Natural killer cell (primary cell): Measurements from ENCODE around the gene SNUPN. TPM values are rescaled to one million over a fixed set of nuclear protein-coding genes. Genes with fewer than 3 reads are reported as not detected.

Source experiments
- ATAC-seq, 3 donors: fragments of 150-1000 bp in 2 of 3; fragments of 200-7000 bp in 1 of 3; cut with Tn5 transposase; 1 replicate in 1 of 3; 2 replicates in 2 of 3; pipeline ENCODE4 v1.10.0; 2021; ENCODE audit warnings: mild to moderate bottlenecking in 2 of 3, moderate library complexity in 2 of 3
- DNase-seq, 2 donors: peaks; one replicate each; pipeline versions ENCODE4 v3.0.0 to v3.0.0-alpha.2; 2013 to 2021; ENCODE audit warnings: mixed read lengths in 1 of 2
- H3K27ac ChIP-seq: one replicate; pipeline ENCODE4 v1.5.1; 2013; ENCODE audit warnings: mild to moderate bottlenecking, low read length
- H3K27me3 ChIP-seq: one replicate; pipeline ENCODE4 v1.6.1; 2013; ENCODE audit warnings: low read length; ENCODE audit not compliant: control insufficient read depth, insufficient read depth
- H3K36me3 ChIP-seq: one replicate; pipeline ENCODE4 v1.6.1; 2013; ENCODE audit warnings: low read length; ENCODE audit not compliant: control insufficient read depth, insufficient read depth
- H3K4me1 ChIP-seq: one replicate; pipeline ENCODE4 v1.6.1; 2013; ENCODE audit warnings: low read length; ENCODE audit not compliant: control insufficient read depth, insufficient read depth
- H3K4me3 ChIP-seq: one replicate; pipeline ENCODE4 v1.5.1; 2013; ENCODE audit warnings: low read length
- H3K9me3 ChIP-seq: one replicate; pipeline ENCODE4 v1.6.1; 2013; ENCODE audit warnings: low read length; ENCODE audit not compliant: control insufficient read depth, insufficient read depth
- H3K27ac Mint-ChIP-seq, 2 donors: one replicate each; pipeline ENCODE4 v1.8.0; 2022; ENCODE audit warnings: mild to moderate bottlenecking in 2 of 2, mixed read lengths in 2 of 2, moderate library complexity in 1 of 2
- H3K27me3 Mint-ChIP-seq, 2 donors: one replicate each; pipeline ENCODE4 v1.8.0; 2022; ENCODE audit warnings: low read depth in 2 of 2, mixed read lengths in 2 of 2
- H3K36me3 Mint-ChIP-seq: one replicate; pipeline ENCODE4 v1.8.0; 2022; ENCODE audit warnings: mixed read lengths
- H3K4me1 Mint-ChIP-seq, 2 donors: one replicate each; pipeline ENCODE4 v1.8.0; 2022; ENCODE audit warnings: mixed read lengths in 2 of 2
- H3K4me3 Mint-ChIP-seq: one replicate; pipeline ENCODE4 v1.8.0; 2022; ENCODE audit warnings: mild to moderate bottlenecking, moderate library complexity, mixed read lengths
- H3K9me3 Mint-ChIP-seq, 2 donors: one replicate each; pipeline ENCODE4 v1.8.0; 2022; ENCODE audit warnings: mixed read lengths in 2 of 2
- WGBS: methylation state at CpG from one replicate; pipeline ENCODE4 v1.1.7; 2013; ENCODE audit warnings: missing lambda C conversion rate; ENCODE audit not compliant: insufficient coverage; 5-methylcytosine and 5-hydroxymethylcytosine counted together
- intact Hi-C: fragments of 100-400 bp; cut with micrococcal nuclease; formaldehyde crosslinking; loops from one replicate; pipeline ENCODE4 v1.14.2; 2022
- total RNA-seq, 4 donors: library from RNA; stranded (reverse); fragments of 120-200 nt in 1 of 4; gene quantifications; one replicate each; pipeline versions ENCODE4 v1.2.3 to v1.2.4, GENCODE V29; 2013 to 2022
- TF ChIP-seq, protein P1 (sequence below): fragments of 200-600 bp; IDR thresholded peaks from one replicate; pipeline ENCODE4 v1.8.0; 2022; ENCODE audit warnings: antibody characterized with exemption

The SNUPN gene
- total RNA-seq, 3 donors from 2014 or later (not counting 1 experiment from before 2014, with no cell fraction given): 13.8 to 20.7 (median 14.8) TPM

DNA sequence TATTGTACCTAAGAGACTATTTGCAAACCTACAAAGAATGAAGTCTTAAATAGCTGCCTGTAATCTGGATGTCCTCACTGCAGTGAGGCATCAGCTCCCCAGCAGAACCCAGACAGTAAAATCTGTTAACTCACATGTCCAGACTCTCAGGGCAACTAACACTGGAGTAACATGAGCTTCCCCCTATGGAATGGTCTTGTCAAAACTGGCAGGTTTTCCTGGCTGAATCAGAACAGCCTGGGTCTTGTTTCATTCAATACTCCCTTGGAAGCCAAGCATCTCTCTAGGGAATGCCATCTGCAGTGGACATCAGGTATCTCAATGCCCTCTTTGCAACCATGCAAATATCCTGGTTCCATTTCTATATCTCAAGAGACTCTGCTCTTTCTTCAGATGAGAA lies 70.8 kb downstream of the SNUPN start:
- Mint-ChIP-seq H3K9me3 (no peaks in the 10 kb centered on the region), H3K4me1 (peaks cover 6 to 18% of the 10 kb centered on the region in 2 donors), H3K27ac (no peak overlapping the region), H3K27me3 (no peaks in the 10 kb centered on the region), H3K4me3 (no peak overlapping the region), H3K36me3 (no peaks in the 10 kb centered on the region)
- H3K9me3 ChIP-seq: no peaks in the 10 kb centered on the region
- no peak for DNase-seq
- H3K27ac ChIP-seq: no peak overlapping the region
- H3K36me3 ChIP-seq: no peaks in the 10 kb centered on the region
- TF ChIP-seq, protein P1, sequence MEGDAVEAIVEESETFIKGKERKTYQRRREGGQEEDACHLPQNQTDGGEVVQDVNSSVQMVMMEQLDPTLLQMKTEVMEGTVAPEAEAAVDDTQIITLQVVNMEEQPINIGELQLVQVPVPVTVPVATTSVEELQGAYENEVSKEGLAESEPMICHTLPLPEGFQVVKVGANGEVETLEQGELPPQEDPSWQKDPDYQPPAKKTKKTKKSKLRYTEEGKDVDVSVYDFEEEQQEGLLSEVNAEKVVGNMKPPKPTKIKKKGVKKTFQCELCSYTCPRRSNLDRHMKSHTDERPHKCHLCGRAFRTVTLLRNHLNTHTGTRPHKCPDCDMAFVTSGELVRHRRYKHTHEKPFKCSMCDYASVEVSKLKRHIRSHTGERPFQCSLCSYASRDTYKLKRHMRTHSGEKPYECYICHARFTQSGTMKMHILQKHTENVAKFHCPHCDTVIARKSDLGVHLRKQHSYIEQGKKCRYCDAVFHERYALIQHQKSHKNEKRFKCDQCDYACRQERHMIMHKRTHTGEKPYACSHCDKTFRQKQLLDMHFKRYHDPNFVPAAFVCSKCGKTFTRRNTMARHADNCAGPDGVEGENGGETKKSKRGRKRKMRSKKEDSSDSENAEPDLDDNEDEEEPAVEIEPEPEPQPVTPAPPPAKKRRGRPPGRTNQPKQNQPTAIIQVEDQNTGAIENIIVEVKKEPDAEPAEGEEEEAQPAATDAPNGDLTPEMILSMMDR: no peak
- no peak for ATAC-seq
- H3K4me1 ChIP-seq: no peaks in the 10 kb centered on the region
- no peaks in the 10 kb centered on the region for H3K27me3 ChIP-seq
- H3K4me3 ChIP-seq: no peak overlapping the region
- intact Hi-C loops: no loop called here

DNA sequence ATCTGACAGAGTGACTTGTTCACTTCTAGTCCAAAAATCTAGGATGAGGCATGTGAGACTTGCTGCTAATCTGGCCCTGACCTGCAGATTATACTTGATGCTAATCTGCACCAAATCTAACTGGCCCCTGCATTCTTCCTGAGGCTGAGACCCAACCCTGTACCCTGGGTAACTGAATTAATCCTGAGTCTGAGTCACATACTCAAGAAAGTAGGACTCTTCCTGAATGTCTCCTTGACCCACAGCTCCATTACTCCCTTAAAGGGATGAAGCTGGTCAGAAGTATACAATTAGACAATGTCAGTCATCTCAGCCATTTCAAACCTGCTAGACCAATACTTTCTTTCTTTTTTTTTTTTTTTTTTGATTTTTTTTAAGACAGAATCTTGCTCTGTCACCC lies 71.9 kb downstream of the SNUPN start:
- TF ChIP-seq, protein P1: no peak
- intact Hi-C loops: no loop called here
- no peak overlapping the region for H3K4me3 ChIP-seq
- H3K27me3 ChIP-seq: no peaks in the 10 kb centered on the region
- Mint-ChIP-seq H3K9me3 (no peaks in the 10 kb centered on the region), H3K36me3 (no peaks in the 10 kb centered on the region), H3K27ac (no peak overlapping the region), H3K4me1 (peaks cover 6 to 22% of the 10 kb centered on the region in 2 donors), H3K27me3 (no peaks in the 10 kb centered on the region), H3K4me3 (no peak overlapping the region)
- ATAC-seq: no peak
- no peaks in the 10 kb centered on the region for H3K36me3 ChIP-seq
- no peaks in the 10 kb centered on the region for H3K4me1 ChIP-seq
- H3K9me3 ChIP-seq: no peaks in the 10 kb centered on the region
- DNase-seq: no peak
- no peak overlapping the region for H3K27ac ChIP-seq

DNA sequence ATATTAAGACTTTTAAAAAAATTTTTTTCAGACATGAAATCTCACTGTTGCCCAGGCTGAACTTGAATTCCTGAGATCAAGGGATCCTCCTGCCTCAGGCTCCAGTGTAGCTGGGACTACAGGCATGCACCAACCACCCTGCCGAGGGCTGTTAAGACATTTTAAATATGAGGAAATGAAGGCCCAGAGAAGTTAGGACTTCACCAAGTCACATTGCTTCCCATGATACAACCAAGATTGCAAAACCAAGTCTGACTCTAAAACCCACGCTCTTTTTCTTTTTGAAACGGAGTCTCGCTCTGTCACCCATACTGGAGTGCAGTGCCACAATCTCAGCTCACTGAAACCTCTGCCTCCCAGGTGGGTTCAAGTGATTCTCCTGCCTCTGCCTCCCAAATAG lies 74.4 kb downstream of the SNUPN start:
- no peaks in the 10 kb centered on the region for H3K36me3 Mint-ChIP-seq
- no peak overlapping the region for H3K27ac Mint-ChIP-seq
- H3K4me1 ChIP-seq: no peaks in the 10 kb centered on the region
- no peaks in the 10 kb centered on the region for H3K9me3 ChIP-seq
- H3K9me3 Mint-ChIP-seq: no peaks in the 10 kb centered on the region
- H3K4me1 Mint-ChIP-seq: peaks cover 6 to 17% of the 10 kb centered on the region in 2 donors
- no peak overlapping the region for H3K4me3 ChIP-seq
- no peak for ATAC-seq
- no peaks in the 10 kb centered on the region for H3K27me3 Mint-ChIP-seq
- WGBS: 88% methylated on average over 4 of the region's 4 CpGs
- H3K27ac ChIP-seq: no peak overlapping the region
- H3K27me3 ChIP-seq: no peaks in the 10 kb centered on the region
- H3K4me3 Mint-ChIP-seq: no peak overlapping the region
- DNase-seq: no peak
- no peaks in the 10 kb centered on the region for H3K36me3 ChIP-seq
- intact Hi-C loops: no loop called here
- TF ChIP-seq, protein P1: no peak

Other genes with a start within 250 kb of the SNUPN start
- gene SIN3A, start 174.0 kb downstream of the SNUPN start, total RNA-seq: 100 to 1,000 TPM; 135 to 175 (median 137) TPM
- gene PTPN9, start 46.4 kb downstream of the SNUPN start, total RNA-seq: 10 to 100 TPM; 28.3 to 33.0 (median 28.9) TPM
- 10 to 100 TPM; 22.9 to 37.1 (median 35.8) TPM for gene IMP3, start 14.5 kb upstream of the SNUPN start, total RNA-seq
- gene SNX33, start 22.2 kb upstream of the SNUPN start, total RNA-seq: 1 to 10 TPM; 2.5 to 5.6 (median 5.1) TPM
- under 1 TPM; 0.05 to 0.09 (median 0.07) TPM for gene CSPG4, start 87.1 kb upstream of the SNUPN start, total RNA-seq
- gene UBE2Q2, start 217.7 kb upstream of the SNUPN start, total RNA-seq: 10 to 100 TPM; 39.5 to 64.6 (median 63.9) TPM